HG03064 (cell line): Measurements from ENCODE around the gene TDRD6.

Source experiments
- ATAC-seq: cut with Tn5 transposase; IDR thresholded peaks from one replicate; pipeline ENCODE4 v1.9.1; 2021; ENCODE audit warnings: low read depth; ENCODE audit not compliant: unreplicated experiment

TDRD6 gene

GRCh38 chr6:46688117-46688965, 656 bp downstream of the TDRD6 start:
- ATAC-seq: no peak

- no peak for ATAC-seq
Observed at GRCh38 chr6:46688966-46689335, 1.3 kb downstream of the TDRD6 start.

GRCh38 chr6:46689657-46690056, 2.0 kb downstream of the TDRD6 start:
- no peak for ATAC-seq

GRCh38 chr6:46690141-46690755, 2.6 kb downstream of the TDRD6 start:
- ATAC-seq: no peak

- ATAC-seq: no peak
Observed at GRCh38 chr6:46690911-46691451, 3.3 kb downstream of the TDRD6 start.

- ATAC-seq: no peak
Observed at GRCh38 chr6:46699970-46700369, 12.3 kb downstream of the TDRD6 start.

- ATAC-seq: no peak
Observed at GRCh38 chr6:46704562-46704961, 16.9 kb downstream of the TDRD6 start.

GRCh38 chr6:46706464-46706863, 18.8 kb downstream of the TDRD6 start:
- no peak for ATAC-seq

GRCh38 chr6:46711491-46711890, 23.8 kb downstream of the TDRD6 start:
- ATAC-seq: no peak

- no peak for ATAC-seq
Observed at GRCh38 chr6:46715141-46715540, 27.5 kb downstream of the TDRD6 start.

GRCh38 chr6:46719099-46719498, 31.4 kb downstream of the TDRD6 start:
- no peak for ATAC-seq

GRCh38 chr6:46720401-46720800, 32.7 kb downstream of the TDRD6 start:
- ATAC-seq: no peak

GRCh38 chr6:46729787-46730326, 42.2 kb downstream of the TDRD6 start:
- no peak for ATAC-seq

- no peak for ATAC-seq
Observed at GRCh38 chr6:46730921-46731461, 43.3 kb downstream of the TDRD6 start.

GRCh38 chr6:46733341-46733801, 45.7 kb downstream of the TDRD6 start:
- no peak for ATAC-seq

GRCh38 chr6:46734867-46735719, 47.4 kb downstream of the TDRD6 start, which contains the start of gene PLA2G7:
TSS of gene PLA2G7 (minus strand) at chr6:46735375. CDS start at chr6:46722891, 12,484 bp downstream.
- no peak for ATAC-seq

- no peak for ATAC-seq
Observed at GRCh38 chr6:46735720-46736031, 48.0 kb downstream of the TDRD6 start.

GRCh38 chr6:46736906-46737305, 49.2 kb downstream of the TDRD6 start:
- no peak for ATAC-seq

- no peak for ATAC-seq
Observed at GRCh38 chr6:46741482-46741881, 53.8 kb downstream of the TDRD6 start.

GRCh38 chr6:46741910-46742309, 54.2 kb downstream of the TDRD6 start:
- no peak for ATAC-seq
